UCSD-AML1 (cell line): Measurements from ENCODE around the gene CCDC18.

Experiments
- DNase-seq: peaks from one replicate; lab custom pipeline; 2025; ENCODE audit not compliant: unreplicated experiment; lab: John Stamatoyannopoulos, UW

The CCDC18 gene

DNA sequence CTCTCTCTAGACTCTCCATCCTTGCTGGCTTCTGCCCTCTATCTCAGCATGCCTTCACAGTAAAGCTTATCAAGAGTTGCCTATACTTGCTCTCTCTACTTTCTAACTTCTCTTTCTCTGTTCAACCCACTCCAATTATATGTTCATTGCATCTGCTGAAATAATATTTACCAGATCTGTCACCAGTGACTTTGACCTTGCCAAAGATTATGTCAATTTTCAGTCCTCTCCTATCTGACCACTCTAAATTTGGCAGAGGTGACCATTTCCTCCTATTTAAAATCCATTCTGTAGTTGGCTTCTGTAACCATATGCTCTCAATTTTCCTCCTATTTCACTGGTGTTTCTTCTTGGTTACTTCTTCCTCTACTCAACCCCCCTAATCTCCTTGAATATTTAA lies 126.4 kb downstream of the CCDC18 start:
- no peak for DNase-seq

DNA sequence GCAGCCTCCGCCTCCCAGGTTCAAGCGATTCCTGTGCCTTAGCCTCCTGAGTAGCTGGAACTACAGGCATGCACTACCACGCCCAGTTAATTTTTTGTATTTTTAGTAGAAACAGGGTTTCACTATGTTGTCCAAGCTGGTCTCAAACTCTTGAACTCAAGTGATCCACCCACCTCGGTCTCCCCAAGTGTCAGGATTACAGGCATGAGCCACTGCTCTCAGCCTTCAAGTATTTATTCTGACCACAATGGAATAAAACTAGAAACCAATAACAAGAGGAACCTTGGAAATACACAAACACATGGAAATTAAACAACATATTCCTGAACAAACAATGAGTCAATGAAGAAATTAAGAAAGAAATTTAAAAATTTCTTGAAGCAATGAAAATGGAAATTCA lies 132.5 kb downstream of the CCDC18 start:
- no peak for DNase-seq

DNA sequence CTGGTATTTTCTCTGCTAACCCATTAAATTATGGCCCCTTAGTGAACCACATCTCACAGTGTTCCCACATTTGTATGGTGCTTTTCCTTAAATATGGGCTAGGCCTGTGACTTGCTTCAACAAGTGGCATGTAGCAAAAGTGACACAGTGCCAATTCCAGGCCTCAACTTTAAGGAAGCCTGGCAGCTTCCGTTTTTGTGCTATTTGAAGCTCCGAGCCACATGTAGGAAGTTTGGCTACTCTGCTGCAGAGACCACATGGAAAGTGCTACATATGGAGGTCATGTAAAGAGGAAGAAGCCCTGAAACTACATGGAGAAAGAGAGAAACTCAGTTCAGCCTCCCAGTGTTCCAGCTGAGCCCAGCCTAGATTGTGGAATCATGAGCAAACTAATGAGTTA lies 136.7 kb downstream of the CCDC18 start:
- DNase-seq: peak; percentile 55

DNA sequence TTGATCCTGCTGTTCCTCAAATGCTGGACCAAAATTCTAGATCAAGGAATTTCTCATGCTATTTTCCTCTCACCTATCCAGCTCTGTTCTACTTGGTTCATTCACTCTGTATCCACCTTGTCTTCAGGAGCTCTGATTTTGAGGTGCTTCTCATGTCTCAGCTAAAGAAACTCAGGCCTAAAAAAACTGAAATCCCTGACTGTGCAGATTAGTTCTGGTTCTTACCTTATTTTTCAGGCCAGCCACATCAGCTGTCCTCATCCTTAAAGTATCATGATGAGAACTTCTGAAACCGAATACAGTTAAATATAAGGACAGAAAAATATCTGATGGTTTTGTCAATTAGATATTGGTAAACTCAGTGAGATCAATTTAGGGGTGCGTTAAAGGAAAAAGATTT lies 137.4 kb downstream of the CCDC18 start:
- DNase-seq: no peak

DNA sequence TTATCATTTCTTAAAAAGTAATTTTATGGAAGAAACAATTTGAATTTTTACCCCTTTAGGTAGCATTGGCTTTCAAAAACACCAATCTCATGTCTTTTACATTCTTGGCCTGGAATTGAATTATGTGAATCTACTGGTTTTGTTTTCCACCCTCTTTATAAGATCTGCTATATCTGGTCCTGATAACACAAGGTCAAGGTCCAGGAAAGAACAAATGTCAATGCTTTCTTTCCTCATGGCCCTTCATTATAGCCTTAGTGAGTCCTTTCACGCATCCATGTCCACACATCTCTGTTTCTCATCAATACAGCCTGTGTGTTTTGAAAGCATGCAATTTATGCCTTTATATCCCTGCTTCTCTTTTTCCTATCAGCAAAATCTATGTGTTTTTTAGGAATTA lies 141.2 kb downstream of the CCDC18 start:
- no peak for DNase-seq

DNA sequence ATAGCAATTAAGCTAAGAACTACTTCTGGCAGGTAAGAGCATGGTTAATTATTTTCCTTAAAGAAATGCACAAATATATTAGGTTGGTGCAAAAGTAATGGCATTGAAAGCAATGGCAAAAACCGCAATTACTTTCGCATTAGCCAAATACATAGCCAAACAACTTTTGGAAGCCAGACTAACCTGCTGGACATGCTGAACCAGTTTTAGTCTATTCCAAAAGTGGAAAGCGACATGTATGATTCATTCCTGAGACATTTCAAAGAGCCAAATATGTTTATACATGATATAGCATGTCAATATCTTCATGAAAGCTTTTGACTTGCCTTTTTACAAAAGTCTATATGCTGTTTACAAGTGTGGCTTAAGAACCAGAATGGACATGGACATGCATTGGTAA lies 141.8 kb downstream of the CCDC18 start:
- DNase-seq: no peak

DNA sequence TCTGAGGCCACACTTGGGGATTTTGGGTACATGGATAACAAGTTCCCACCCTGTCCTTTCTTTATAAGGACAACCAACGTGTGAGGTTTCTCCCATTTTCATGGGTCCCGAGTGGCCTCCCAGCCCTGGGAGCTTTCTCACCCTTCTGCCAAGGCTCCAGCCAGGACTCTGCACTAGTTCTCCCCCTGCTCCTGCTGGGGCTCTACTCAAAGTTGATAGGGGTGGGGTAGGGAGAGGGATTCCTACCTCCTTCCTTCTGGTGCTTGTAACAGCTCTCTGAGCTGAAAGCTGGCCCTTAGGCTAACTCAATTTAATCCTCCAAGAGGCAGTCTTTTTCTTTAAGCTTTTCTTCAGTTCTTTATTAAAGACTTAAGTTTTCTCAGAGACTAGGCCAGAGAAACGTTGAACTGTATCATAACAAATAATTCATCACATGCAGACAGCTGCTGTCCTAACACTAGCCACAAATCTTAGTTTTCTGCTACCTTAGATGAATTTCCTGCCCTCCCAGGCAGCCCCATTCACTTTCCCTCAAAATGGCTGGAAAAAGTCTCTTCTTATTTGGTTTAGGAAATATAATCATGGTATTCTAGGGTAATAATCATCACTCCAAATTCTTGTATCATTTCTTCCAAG lies 142.8 kb downstream of the CCDC18 start:
- no peak for DNase-seq

DNA sequence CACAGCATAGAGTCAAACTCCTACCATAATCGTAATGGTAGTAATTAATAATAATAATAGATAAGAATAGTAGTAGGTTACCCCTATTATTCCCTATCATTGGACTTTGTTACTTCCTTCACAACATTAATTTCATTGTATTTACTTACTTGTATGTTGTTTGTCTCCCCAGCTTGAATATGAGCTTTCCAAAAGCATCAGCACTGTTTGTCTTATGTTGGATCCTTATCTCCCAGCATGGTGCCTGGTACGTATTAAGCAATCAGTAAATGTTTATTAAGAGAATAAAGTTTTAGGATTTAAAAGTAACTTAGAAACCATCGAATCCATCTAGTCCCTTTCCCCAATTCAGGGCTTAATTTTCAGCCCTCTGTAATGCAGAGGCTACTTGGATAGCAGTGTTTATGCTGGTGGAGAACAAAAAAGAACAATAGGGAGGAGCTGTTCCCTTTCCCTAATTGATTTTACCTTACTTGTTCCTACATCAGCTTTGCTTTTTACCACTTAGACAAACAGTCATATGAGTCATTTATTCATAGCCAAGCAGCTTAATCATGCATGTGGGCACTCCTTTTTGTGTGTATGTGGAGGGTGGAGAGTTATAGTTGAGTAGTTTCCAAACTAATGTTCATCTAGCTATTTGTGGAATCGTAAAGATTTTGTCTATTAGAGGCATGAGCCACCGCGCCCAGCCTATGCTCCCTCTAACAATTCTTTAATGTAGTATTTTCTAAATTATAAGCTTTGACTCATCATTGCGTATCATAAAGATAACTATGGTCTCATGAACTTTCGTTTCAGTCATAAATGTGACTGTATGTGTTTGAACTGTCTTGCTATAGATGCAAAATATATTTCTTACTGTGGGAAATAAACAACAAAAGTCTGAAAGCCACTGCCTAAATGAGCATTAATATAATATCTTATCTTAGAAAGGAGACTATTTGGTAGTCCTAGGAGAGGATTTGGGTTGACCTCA lies 144.3 kb downstream of the CCDC18 start:
- DNase-seq: no peak
